NCI-H187 (cell line): ENCODE measurements around the gene HCN2.
"Not testable (repeated sequence)": the region's sequence is repeated elsewhere in the genome, so short reads cannot be mapped to it uniquely, and the experiment has no call there.

ENCODE experiments used
- DNase-seq, 2 experiments: peaks; one replicate each; lab custom pipeline; 2025; lab: John Stamatoyannopoulos, UW

HCN2 gene

DNA sequence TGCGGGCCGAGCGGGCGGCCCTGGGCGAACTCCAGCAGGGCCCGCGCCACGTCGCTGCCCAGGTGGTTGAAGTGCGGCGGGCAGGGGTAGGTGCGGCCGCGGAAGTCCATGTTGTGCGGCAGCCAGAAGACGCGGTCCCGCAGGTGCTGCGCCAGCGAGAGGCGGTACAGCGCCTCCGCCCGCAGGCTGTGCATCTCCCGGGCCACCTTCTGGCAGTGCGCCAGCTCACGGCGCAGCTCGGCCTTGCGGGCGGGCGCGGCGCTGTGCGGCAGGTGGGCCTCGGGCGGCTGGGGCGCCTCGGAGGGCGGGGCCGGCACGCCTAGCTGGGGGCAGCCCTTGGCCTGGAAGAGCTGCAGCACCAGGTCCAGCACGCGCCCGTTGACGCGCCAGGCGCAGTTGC lies 31.5 kb downstream of the HCN2 start:
- not testable (repeated sequence) for DNase-seq

DNA sequence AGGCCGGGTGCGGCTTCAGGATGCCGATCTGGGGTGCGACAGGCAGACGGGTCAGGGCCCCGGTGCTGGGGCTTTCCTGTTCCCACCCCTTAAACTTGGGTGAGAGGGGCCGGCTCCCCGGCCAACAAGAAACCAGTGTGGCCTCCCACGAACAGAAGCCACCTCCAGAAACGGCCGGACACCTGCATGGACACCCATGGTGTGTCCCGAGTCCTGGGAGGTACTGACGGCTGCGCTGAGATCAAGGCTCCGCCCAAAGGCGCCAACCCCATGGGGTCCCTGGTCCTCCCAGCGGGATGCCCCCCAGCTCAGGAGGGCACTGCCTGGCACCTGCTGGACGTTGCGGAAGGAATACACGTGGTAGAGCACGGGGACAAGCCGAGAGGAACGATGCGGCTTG lies 32.1 kb downstream of the HCN2 start:
- DNase-seq, result no peak

DNA sequence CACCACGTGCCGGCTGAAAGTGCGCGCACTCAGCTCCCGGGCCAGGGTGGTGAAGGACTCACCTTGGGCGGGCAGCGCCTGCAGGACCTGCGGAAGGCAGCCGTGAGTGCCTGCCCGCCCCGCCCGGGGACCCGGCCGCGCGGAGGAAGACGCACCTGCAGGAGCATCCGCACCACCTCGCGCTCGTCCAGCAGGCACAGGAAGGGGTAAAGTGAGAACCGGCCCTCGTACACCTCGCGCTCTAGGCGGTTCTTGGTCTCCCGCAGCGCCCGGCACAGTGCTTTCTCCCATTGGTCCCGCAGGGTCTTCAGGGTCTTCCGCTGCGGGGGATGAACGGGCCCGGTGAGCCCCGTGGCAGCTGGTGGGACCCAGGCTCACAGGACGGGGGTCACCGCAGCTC lies 33.0 kb downstream of the HCN2 start:
- no peak for DNase-seq

DNA sequence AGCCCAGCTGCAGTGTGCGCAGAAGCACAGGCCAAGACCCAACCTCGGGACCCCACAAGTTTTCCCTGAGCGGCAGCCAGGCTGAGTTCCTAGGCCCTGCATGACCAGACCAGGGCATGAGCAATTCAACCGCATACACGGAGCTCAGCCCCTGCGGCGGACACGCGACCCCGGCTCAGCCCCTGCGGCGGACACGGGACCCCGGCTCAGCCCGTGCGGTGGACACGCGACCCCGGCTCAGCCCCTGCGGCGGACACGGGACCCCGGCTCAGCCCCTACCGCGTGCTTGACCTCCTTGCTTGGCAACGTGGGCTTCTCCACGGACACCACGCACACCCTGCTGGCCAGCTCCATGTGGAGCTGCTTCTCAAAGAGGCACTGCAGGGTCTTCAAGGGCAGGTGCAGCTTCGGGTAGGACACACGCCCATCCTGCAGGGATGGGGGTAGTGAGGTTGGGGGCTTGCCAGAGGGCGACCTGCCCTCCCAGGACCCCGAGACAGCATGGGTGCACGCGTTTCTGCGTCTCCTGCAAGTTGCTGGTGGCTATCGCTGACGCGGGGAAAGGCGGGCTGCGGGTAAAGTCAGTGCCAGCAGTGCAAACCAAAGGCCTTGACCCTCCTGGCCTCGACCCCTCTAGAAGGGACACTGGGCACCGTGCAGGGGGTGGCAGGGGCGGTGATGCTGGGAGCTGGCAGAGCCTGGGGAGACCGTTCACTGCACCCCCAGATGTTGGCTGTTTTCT lies 33.7 kb downstream of the HCN2 start:
- no peak for DNase-seq

DNA sequence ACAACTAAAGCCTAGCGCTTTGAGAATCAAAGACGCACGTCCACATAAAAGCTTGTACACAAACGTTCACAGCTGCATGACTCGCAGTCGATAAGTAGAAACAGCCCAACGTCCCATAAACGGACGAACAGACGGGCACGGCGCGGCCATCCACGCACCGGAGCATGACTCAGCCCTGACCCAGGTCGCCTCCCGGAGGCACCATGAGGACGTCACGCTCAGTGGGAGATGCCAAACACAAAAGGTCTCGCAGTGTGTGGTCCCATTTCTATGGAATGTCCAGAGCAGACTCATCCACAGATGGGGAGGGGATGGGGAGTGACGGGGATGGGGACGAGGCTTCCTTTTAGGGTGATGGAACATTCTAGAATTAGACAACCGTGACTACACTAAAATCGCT lies 34.3 kb downstream of the HCN2 start:
- DNase-seq, result no peak

DNA sequence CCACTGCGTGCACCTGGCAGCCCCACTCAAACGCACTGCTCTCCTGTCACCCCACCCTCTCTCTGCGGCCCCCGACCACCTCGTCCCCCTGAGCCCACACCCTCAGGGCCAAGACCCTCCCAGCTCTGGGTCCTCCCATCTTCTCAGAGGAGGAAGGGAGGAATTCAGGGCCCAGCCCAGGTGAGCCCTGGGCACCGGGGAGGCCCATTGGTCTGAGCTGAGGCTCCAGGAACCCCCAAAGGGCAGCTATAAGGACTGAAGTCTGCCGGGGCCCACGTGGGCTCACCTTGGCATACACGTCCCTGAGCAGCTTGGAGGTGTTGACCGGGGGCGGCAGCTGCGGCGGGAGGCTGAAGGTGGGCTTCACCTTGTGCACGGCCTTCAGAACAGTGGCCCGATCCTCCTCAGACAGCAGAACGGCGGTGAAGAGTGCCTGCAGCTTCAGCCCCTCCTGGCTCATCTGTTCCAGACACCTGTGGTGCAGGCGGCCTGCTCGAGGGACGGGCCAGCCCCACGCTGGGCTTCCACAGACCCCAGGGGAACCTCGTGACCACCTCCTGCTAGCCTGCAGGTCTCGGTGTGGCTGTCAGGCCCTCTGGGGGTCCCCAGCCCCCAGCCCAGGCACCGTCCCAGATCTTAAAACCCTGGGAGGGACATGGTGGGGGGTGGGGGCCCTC lies 34.9 kb downstream of the HCN2 start:
- no peak for DNase-seq

DNA sequence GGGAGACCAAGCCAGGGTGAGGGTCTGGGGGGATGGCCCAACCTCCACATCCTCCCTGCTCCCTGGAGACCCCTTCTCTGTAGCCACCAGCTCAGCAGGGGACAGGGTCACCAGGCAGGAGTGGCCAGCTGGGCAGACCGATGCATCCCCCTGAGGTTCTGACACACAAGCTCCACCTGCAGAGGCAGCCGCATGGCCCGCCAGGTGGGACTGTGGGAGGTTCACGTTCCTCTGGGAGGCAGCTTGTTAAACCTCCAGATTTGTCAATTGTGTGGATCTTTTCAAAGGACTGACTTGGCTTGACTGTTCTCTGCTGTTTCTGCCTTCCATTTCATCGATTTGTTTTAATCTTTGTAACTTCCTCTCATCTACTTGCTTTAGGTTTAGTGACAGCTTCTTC lies 35.6 kb downstream of the HCN2 start:
- DNase-seq, result no peak

DNA sequence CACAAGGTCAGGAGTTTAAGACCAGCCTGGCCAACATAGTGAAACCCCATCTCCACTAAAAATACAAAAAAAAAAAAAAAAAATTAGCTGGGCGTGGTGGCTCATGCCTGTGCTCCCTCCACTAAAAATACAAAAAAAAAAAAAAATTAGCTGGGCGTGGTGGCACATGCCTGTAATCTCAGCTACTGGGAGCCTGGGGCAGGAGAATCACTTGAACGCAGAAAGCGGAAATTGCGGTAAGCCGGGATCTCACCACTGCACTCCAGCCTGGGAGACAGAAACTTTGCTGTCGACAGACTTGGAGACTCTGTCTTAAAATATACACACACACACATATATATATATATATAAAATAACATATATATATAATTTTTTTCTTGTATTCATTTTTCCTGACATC lies 36.9 kb downstream of the HCN2 start:
- DNase-seq, result not testable (repeated sequence)

DNA sequence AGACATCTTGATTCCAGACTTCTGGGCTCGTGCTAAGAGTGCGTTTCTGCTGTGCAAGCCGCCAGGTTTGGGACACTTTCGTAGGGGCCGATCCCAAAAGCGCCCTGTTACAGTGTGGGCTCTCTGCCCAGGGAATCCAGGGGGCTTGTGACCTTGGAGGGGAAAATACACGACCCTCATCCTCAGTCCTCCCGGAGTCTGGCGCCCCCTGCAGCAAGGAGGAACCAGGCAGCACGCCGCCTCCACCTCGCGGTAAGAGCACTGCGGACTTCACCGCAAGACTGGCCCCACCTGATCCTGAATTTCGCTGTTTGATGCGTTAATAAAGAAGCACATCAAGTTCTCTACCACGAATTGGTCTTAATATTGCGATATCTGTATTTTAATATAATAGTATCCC lies 38.5 kb downstream of the HCN2 start:
- no peak for DNase-seq

DNA sequence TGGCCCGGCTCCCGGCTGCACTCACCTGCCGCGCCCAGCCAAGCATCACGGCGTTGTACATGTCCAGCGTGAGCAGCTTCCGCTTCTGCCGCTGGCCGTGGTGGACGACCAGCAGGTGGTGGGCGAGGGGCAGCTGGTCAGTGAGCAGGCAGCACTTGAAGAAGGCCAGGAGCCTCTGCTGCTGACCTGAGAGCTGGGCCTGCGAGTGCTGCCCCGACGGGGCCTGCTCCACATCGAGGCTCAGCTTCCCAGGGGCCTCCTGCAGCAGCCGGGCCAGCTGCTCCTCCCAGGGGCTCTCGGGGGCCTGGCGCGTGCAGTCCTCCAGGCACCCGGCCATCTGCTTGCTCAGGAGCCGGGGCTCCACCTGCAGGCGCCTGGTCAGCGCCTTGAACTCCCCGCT lies 39.8 kb downstream of the HCN2 start:
- DNase-seq, result not testable (repeated sequence)

DNA sequence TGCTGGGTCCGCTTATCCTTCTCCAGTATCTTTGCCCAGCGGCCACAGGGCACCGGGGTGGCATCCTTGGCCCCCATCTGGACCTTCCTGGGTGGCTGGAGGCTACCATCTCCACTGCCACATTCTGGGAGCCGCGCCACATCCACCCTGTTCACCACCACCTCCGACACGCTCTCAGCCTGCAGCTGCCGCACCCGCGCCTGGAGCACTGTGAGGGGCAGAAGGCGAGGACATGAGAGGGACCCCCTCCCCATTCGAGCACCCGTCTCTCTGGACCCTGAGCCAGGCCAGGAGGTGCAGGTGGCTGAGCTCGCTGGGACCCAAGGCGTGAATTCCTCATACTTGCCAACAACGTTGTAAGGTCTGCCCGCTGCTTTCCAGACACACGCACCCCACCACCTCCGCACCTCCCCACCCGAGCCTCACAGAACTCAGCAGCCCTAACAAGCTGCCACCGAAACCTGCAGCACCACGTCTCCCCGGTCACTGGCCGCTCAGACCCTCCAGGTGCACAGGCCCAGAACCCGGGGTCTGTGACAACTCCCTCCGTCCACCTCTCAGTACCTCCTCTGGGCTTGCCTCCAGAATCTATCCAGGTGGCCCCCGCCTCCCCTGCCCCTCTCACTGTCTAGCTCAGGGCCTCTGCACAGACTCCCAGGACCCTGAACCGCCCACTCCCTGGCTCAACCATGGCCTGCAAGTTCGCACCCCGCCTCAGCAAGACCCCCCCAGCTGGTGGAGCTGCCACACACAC lies 40.5 kb downstream of the HCN2 start:
- DNase-seq, result no peak

DNA sequence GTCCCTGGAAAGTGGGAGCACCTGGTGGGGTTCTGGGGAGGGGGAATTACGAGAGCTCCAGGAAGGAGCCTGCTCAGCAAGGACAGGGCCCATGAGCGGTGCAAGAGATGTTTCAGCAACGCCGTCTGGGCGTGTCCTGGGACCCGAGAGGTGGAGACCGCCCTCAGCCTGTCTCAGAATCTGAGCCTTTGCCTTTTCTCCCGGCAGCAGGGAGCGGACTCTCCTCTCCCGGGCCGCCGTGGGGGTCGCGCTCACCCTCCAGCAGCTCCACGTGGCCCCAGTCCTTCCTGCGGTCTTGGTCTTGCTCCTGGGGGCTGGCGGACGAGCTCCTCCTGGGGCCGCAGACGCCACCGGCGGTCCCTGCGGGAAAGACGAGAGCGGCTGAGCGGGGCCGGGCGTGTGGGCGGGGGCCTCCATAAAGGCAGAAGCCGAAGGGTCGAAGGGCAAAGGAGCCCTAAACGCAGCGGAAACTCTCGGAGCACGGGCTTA lies 42.9 kb downstream of the HCN2 start:
- DNase-seq, result no peak

DNA sequence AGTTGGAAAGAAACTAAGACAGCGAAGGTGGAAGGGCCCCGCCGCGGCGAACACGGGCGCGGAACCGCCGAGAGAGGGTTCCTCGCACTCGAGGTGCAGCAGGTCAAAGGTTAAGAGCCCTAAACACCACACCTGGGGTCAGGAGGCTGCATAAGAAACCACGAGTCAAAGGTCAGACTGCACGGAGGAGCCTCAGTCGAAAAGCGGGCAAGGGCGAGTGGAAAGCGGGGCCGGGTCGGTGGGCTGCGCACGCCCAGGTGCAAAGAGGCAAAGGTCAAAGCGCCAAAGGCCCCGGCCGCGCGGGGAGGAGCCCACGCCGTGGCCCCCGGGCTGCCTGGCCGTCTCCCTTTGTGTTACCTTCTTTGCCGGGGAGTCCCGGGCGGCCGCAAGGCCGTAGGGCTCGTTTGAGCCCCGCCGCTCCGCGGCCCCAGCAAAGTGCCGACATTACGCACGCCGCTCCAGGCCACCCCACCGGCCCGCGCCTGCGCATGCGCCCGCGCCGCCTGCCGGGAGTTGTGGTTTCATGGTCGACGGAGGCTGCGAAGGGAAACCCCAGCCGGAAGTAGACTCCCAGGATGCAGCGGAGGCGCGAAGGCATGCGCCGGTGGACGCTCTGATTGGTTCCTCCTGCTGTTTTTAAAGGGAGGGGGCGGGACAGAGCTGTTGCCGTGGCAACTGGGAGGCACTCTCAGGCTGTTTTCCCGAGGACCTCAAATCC lies 43.5 kb downstream of the HCN2 start, which contains the start of gene POLRMT:
Gene POLRMT, minus strand, starts transcription at position 470 of the 718 bp plus-strand sequence. Its CDS starts 25 bp downstream, at position 445.
- peak; percentile 89 to 98 for DNase-seq

DNA sequence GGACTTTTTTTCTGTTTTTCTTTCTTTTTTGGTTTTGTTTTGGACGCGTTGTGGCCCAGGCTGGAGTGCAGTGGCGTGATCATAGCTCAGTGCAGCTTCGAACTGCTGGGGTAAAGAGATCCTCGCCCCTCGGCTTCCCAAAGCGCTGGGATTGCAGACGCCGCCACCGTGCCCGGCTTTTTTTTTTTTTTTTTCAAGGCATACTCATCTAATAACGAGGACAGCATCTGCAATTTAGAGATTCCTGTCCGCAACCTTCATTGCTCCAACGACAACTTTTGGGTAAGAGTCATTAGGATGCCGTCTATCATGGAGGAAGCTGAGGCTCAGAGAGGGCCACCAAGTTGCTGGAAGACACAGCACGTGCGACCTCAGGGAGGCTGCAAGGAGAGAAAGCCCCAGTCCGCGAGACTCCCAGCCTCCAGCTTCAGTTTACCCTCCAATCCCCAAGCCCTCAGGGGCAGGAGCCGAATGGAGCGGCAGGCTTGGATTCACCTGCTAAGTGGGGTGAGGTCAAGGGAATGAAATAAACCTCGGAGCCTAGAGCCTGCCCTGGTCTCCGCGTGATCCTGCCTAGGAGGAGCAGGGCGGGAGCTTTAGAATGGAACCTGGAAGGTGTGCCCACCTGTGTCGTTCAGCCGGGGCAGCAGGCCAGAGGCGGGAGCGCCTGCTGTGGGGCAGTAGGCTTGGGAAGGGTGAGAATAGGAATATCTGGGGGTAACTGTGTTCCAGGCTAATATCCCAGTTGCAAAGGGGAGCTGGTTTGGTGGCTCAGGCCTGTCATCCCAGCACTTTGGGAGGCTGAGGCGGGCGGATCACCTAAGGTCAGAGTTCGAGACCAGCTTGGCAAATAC lies 44.3 kb downstream of the HCN2 start:
- no peak for DNase-seq

DNA sequence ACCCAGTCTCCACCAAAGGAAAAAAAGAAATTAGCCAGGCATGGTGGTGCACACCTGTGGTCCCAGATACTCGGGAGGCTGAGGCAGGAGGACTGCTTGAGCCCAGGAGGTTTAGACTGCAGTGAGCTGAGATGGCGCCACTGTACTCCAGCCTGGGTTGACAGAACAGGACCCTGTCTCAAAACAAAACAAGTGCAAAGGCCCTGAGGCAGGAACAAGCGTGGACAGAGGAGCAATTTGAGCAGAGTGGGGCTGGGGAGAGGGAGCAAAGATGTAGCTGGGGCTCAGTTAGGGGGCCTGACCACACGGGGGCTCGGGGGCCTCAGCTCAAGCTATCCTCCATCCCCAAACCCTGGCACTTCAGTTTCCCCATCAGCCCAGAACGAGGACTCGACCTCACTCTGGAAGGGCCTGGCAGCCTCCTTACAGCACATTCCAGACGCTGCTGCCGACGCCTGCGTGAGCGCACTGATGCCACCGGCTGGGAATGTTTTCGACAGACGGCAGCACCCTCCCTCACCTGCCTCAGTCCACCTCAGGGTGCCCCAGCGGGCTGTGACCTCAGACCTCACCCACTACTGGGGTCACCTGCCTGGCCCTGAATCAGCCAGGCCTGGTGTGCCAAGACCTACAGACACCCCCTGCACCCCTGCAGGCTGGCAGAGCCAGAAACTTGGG lies 45.4 kb downstream of the HCN2 start:
- DNase-seq, result no peak

DNA sequence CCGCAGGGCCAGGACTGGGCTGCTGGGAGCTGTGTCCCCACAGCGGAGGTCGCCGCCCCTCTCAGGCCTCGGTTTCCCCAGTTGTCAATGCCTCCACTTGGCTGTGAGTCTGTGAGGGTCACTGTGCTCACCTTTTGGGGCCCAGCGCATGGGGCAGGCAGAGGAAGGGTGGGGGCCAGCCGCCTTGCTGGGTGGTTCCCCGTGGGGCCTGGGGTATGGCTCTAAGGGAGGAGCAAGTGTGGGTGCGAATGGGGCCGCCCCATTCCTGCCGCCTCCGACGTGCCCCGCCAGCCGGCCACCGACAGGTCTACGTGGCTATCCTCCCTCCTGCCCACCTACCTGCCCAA lies 49.2 kb downstream of the HCN2 start:
- DNase-seq, result no peak

DNA sequence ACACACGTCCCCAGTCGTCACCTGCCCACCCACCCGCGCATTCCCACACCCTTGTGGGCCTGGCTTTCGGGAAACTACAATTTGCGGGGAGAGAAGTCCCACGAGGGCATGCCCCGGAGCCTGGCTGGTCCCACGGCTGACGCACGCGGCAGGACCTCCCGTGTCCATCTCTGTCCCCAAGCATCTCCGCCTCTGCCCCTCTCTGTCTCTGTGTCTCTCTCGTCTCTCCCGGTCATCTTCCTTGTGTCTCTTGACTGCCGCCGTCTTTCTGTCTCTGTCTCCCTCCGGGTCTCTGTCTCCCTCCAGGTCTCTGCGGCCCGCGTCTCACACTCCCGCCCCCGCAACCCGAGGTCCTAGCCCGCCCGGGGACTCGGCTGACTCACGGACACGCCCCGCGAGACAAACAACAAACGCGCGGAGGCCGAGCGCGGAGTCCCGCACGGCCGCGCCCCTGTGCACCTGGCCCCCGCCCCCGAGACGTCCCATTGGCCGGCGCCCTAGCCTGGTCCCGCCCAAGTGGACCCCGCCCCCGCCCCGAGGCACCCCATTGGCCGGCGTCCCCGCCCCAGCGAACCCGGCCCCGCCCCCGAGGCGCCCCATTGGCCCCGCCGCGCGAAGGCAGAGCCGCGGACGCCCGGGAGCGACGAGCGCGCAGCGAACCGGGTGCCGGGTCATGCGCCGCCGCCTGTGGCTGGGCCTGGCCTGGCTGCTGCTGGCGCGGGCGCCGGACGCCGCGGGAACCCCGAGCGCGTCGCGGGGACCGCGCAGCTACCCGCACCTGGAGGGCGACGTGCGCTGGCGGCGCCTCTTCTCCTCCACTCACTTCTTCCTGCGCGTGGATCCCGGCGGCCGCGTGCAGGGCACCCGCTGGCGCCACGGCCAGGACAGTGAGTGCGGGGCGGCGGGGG lies 49.8 kb downstream of the HCN2 start, which contains the start of gene FGF22:
Gene FGF22, plus strand, starts transcription at position 627 of the 908 bp plus-strand sequence. Its CDS starts 47 bp downstream, at position 674.
- DNase-seq, result peak; percentile 47 to 87

DNA sequence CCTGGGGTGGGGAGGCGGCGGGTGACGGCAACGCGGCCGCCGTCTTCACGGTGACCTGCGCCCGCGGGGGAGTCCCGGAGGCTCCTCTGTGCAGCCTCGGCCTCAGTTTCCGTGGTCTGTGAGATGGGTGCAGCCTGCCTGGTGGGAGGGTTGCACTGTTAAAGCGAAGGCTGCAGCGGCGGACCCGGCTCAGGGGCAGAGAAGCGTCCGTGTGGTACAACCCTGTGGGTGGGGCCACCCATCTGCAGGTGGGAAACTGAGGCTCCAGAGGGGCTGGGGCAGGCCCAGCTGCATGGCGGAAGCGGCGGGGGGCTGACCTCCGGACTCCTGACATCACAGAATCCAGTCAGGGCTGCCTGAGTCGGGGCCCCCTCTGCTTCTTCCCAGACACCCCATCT lies 50.5 kb downstream of the HCN2 start:
- DNase-seq, result no peak

DNA sequence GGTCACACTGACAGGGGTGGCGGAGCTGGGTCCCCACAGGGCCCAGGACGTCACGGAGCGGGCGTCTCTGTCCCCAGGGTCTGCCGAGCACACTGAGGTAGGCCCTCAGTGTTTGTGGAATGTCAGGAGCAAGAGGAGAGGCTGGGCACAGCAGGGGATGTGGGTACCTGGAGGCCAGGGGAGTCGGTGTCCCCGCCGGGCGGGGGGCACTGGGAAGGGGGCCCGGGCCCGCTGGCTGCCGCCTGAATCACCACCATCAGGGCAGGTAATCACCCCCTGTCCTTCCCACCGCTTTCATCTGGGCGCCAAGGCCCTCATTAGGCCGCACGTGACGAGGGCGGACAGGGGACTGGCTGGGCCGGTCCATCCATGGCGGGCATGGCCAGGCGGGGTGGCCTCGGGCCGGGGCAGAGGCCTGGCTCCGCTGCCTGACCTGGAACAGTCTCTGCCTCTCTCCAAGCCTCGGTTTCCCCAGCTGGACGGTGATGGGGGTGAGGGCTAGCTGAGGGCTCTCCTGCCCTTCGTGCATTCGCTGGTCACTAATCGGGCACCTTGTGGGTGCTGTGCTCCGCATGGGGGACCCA lies 51.0 kb downstream of the HCN2 start:
- no peak for DNase-seq
